H1 (cell line): ENCODE measurements around the gene BMERB1. TPM values are rescaled to one million over a fixed set of nuclear protein-coding genes. Genes with fewer than 3 reads are reported as not detected.

Experiments
- HDAC2 ChIP-seq, 2 experiments: fragments of 300-600 bp in 1 of 2; sonication (generic) in 1 of 2; IDR thresholded peaks; 2 replicates each; pipeline ENCODE4 v1.6.1; 2011 to 2012; ENCODE audit warnings: low read depth in 2 of 2, low read length in 2 of 2, mild to moderate bottlenecking in 2 of 2, moderate library complexity in 2 of 2, borderline replicate concordance in 1 of 2, inconsistent platforms in 1 of 2
- RFX5 ChIP-seq: IDR thresholded peaks from 2 replicates; pipeline ENCODE4 v1.6.1; 2011; ENCODE audit warnings: low read depth, low read length, improper control_type of control experiment, borderline replicate concordance
- ZNF274 ChIP-seq: IDR thresholded peaks from 2 replicates; pipeline ENCODE4 v1.7.0; 2012; ENCODE audit warnings: low read length, borderline replicate concordance; ENCODE audit errors: extremely low read depth
- polyA plus RNA-seq, 7 experiments: library from polyadenylated mRNA; depleted of rRNA in 3 of 7; stranded (reverse) in 5 of 7; unstranded in 2 of 7; fragments of >200 nt in 5 of 7; fragments of 200-250 nt in 2 of 7; gene quantifications; 1 replicate in 5 of 7; 2 replicates in 1 of 7; 4 replicates in 1 of 7; pipeline versions ENCODE4 v1.2.1 to v1.2.3, GENCODE V29; 2011 to 2013; ENCODE audit warnings: missing spikeins in 2 of 7, mixed read lengths in 2 of 7
- total RNA-seq: library from RNA; stranded (reverse); fragmentation: NEBNext Ultra II Directional; extraction: Animal tissue kit (Norgen Biotek cat#: 25700); gene quantifications from 2 replicates; pipeline ENCODE4 v1.2.1, GENCODE V29; 2021

Gene BMERB1
- total and polyA plus RNA-seq, 2 of the 8 experiments (the other 6 are each of a cell fraction or from before 2014, with no cell fraction given), result 23.5 to 27.1 TPM

GRCh38 chr16:15616012-15616411 is 181.6 kb downstream of the BMERB1 start (continued):
- TF ChIP-seq ZNF274 (no peak), RFX5 (no peak), HDAC2 (IDR thresholded peaks at IDR 0.05; ENCODE audit: borderline replicate concordance in 1 of 2, low read depth in 2 of 2, low read length in 2 of 2) (no peak)
- TF ChIP-seq, all 59 proteins: peak for 0
